ENCODE data around the gene MFNG. TPM values are rescaled to one million over a fixed set of nuclear protein-coding genes. Genes with fewer than 3 reads are reported as not detected.

Gene MFNG
- total and polyA plus RNA-seq, 2 donors (not counting 1 experiment from before 2014, with no cell fraction given), result 95.9 to 125 TPM

- CTCF ChIA-PET, result interaction anchor here (1.6 to 1.7 kb wide), 2 partner anchors 9 to 22 kb away, joined by 4 to 6 read pairs; no protein-coding TSS in a partner anchor
- Histone ChIP-seq H3K4me2 (replicated peaks; ENCODE audit: low read depth, low read length, poor library complexity, severe bottlenecking) (no peak overlapping the region), H2AFZ (ENCODE audit: insufficient read depth, low read depth, low read length, poor library complexity, severe bottlenecking) (no peak overlapping the region), H3K9ac (ENCODE audit: low read length) (no peak overlapping the region), H3K79me2 (ENCODE audit: control insufficient read depth, insufficient read depth, low read length) (no peaks in the 10 kb centered on the region), H3K27ac (ENCODE audit: low read length in 2 of 2) (no peak overlapping the region), H3K36me3 (replicated peaks in 1 of 2; ENCODE audit: control extremely low read depth in 1 of 2, control insufficient read depth in 1 of 2, extremely low read depth in 1 of 2, insufficient read depth in 2 of 2, low read length in 1 of 2) (no peaks in the 10 kb centered on the region), H3K9me3 (ENCODE audit: control extremely low read depth in 1 of 3, control insufficient read depth in 2 of 3, insufficient read depth in 1 of 3, low read length in 2 of 3) (no peaks in the 10 kb centered on the region), H3K27me3 (replicated peaks in 1 of 4; ENCODE audit: control extremely low read depth in 1 of 4, control insufficient read depth in 3 of 4, insufficient read depth in 4 of 4, low read length in 3 of 4) (peaks cover 0 to 24% (median 4%) of the 10 kb centered on the region in 4 experiments), H3K4me1 (ENCODE audit: control insufficient read depth in 2 of 2, insufficient read depth in 2 of 2, low read length in 2 of 2) (no peaks in the 10 kb centered on the region), H4K20me1 (ENCODE audit: control insufficient read depth, insufficient read depth, low read length, poor library complexity, severe bottlenecking) (no peaks in the 10 kb centered on the region), H3K4me3 (ENCODE audit: control extremely low read depth in 1 of 5, extremely low read depth in 1 of 5, insufficient read depth in 1 of 5, low read depth in 2 of 5, low read length in 4 of 5) (no peak overlapping the region)
- WGBS (ENCODE audit: insufficient coverage), result 55% methylated on average over 9 of the region's 15 CpGs
- TF ChIP-seq CTCF (IDR thresholded peaks at IDR 0.05) (no peak), EZH2 (IDR thresholded peaks at IDR 0.05; ENCODE audit: borderline replicate concordance, insufficient read depth, low read depth, low read length, poor library complexity, severe bottlenecking) (no peak)
- POLR2A ChIA-PET, result interaction anchor here (0.5 kb wide), 1 partner anchor 473 kb away, joined by 5 read pairs; no protein-coding TSS in a partner anchor
- no peak overlapping the region for H3K4me3 Mint-ChIP-seq
- DNase-seq (no peak), ATAC-seq (ENCODE audit: low read depth) (no peak)
- H3K27me3 Mint-ChIP-seq, result peaks cover 5% of the 10 kb centered on the region
- H3K27ac Mint-ChIP-seq, result no peak overlapping the region
- peaks cover 1% of the 10 kb centered on the region for H3K4me1 Mint-ChIP-seq
- H3K9me3 Mint-ChIP-seq (ENCODE audit: insufficient read depth), result no peaks in the 10 kb centered on the region
- intact Hi-C loops (cut with micrococcal nuclease), result no loop called here
Measured at GRCh38 chr22:37449331-37450001, 36.7 kb downstream of the MFNG start.

- Histone ChIP-seq H3K4me2 (replicated peaks; ENCODE audit: low read depth, low read length, poor library complexity, severe bottlenecking) (no peak overlapping the region), H3K79me2 (ENCODE audit: control insufficient read depth, insufficient read depth, low read length) (no peaks in the 10 kb centered on the region), H3K36me3 (replicated peaks in 1 of 2; ENCODE audit: control extremely low read depth in 1 of 2, control insufficient read depth in 1 of 2, extremely low read depth in 1 of 2, insufficient read depth in 2 of 2, low read length in 1 of 2) (no peaks in the 10 kb centered on the region), H3K27ac (ENCODE audit: low read length in 2 of 2) (no peak overlapping the region), H3K9ac (ENCODE audit: low read length) (no peak overlapping the region), H3K9me3 (ENCODE audit: control extremely low read depth in 1 of 3, control insufficient read depth in 2 of 3, insufficient read depth in 1 of 3, low read length in 2 of 3) (no peaks in the 10 kb centered on the region), H3K27me3 (replicated peaks in 1 of 4; ENCODE audit: control extremely low read depth in 1 of 4, control insufficient read depth in 3 of 4, insufficient read depth in 4 of 4, low read length in 3 of 4) (peaks cover 0 to 25% (median 4%) of the 10 kb centered on the region in 4 experiments), H4K20me1 (ENCODE audit: control insufficient read depth, insufficient read depth, low read length, poor library complexity, severe bottlenecking) (no peaks in the 10 kb centered on the region), H3K4me1 (ENCODE audit: control insufficient read depth in 2 of 2, insufficient read depth in 2 of 2, low read length in 2 of 2) (no peaks in the 10 kb centered on the region), H3K4me3 (ENCODE audit: control extremely low read depth in 1 of 5, extremely low read depth in 1 of 5, insufficient read depth in 1 of 5, low read depth in 2 of 5, low read length in 4 of 5) (no peak overlapping the region), H2AFZ (ENCODE audit: insufficient read depth, low read depth, low read length, poor library complexity, severe bottlenecking) (no peak overlapping the region)
- no peak for TF ChIP-seq EZH2 (IDR thresholded peaks at IDR 0.05; ENCODE audit: borderline replicate concordance, insufficient read depth, low read depth, low read length, poor library complexity, severe bottlenecking)
- TF ChIP-seq CTCF (IDR thresholded peaks at IDR 0.05), result no peak
- ChIA-PET POLR2A (interaction anchor here (0.5 kb wide), 1 partner anchor 474 kb away, joined by 5 read pairs; no protein-coding TSS in a partner anchor), CTCF (interaction anchor here (1.6 to 1.7 kb wide), 2 partner anchors 10 to 23 kb away, joined by 4 to 6 read pairs; no protein-coding TSS in a partner anchor)
- 94% methylated on average over 13 of the region's 18 CpGs for WGBS (ENCODE audit: insufficient coverage)
- no peak for ATAC-seq (ENCODE audit: low read depth)
- no peak for DNase-seq
- peaks cover 1% of the 10 kb centered on the region for H3K4me1 Mint-ChIP-seq
- intact Hi-C loops (cut with micrococcal nuclease), result no loop called here
- H3K27ac Mint-ChIP-seq, result no peak overlapping the region
- H3K9me3 Mint-ChIP-seq (ENCODE audit: insufficient read depth), result no peaks in the 10 kb centered on the region
- peaks cover 5% of the 10 kb centered on the region for H3K27me3 Mint-ChIP-seq
- H3K4me3 Mint-ChIP-seq, result no peak overlapping the region
Measured at GRCh38 chr22:37448516-37449127, 37.6 kb downstream of the MFNG start.

Data from B cell (primary cell).